Activated CD4-positive, alpha-beta memory T cell treated with anti-CD3 and anti-CD28 coated beads, Interleukin-2, amount 10 ng/mL, durations not matched to agents 7 days and 5 days (primary cell): ENCODE measurements around the gene NDNF. TPM values are rescaled to one million over a fixed set of nuclear protein-coding genes. Genes with fewer than 3 reads are reported as not detected.

Source experiments
- CTCF ChIA-PET: fragments of 350-600 bp; sonication (Branson Sonifier 250); formaldehyde crosslinking; loops from one replicate; lab custom pipeline; 2021; ENCODE audit warnings: antibody characterized with exemption, inconsistent platforms; lab: Charles Lee
- POLR2A ChIA-PET: fragments of 350-600 bp; sonication (Branson Sonifier 250); formaldehyde crosslinking; loops from one replicate; lab custom pipeline; 2021; ENCODE audit warnings: antibody characterized with exemption; lab: Charles Lee
- DNase-seq: peaks from one replicate; pipeline ENCODE4 v3.0.0-alpha.2; 2020
- H3K27ac Mint-ChIP-seq: one replicate; pipeline ENCODE4 v1.8.0; 2021; ENCODE audit warnings: mild to moderate bottlenecking, mixed read lengths
- H3K27me3 Mint-ChIP-seq: one replicate; pipeline ENCODE4 v1.8.0; 2021; ENCODE audit warnings: mixed read lengths
- H3K36me3 Mint-ChIP-seq: one replicate; pipeline ENCODE4 v1.8.0; 2021; ENCODE audit warnings: low read depth, mixed read lengths
- H3K4me1 Mint-ChIP-seq: one replicate; pipeline ENCODE4 v1.8.0; 2021; ENCODE audit warnings: mixed read lengths
- H3K4me3 Mint-ChIP-seq: one replicate; pipeline ENCODE4 v1.8.0; 2021; ENCODE audit warnings: mild to moderate bottlenecking, mixed read lengths
- H3K9me3 Mint-ChIP-seq: one replicate; pipeline ENCODE4 v1.8.0; 2021; ENCODE audit warnings: mixed read lengths
- total RNA-seq, 2 experiments: library from RNA; stranded (reverse); gene quantifications; one replicate each; pipeline ENCODE4 v1.2.3, GENCODE V29; 2021

Gene NDNF
- total RNA-seq, 2 experiments from 2014 or later: 0.28 TPM; not detected in 1

GRCh38 chr4:120991885-120992284 is 80.5 kb downstream of the NDNF start:
- Mint-ChIP-seq H3K9me3 (no peaks in the 10 kb centered on the region), H3K27me3 (peaks cover 12% of the 10 kb centered on the region), H3K4me3 (no peak overlapping the region), H3K4me1 (no peaks in the 10 kb centered on the region), H3K36me3 (no peaks in the 10 kb centered on the region), H3K27ac (no peak overlapping the region)
- ChIA-PET CTCF (interaction anchor here (1.2 kb wide), 1 partner anchor 14 kb away, joined by 4 read pairs; no protein-coding TSS in a partner anchor), POLR2A (no interaction called here)
- DNase-seq: no peak

- Mint-ChIP-seq H3K36me3 (no peaks in the 10 kb centered on the region), H3K4me3 (no peak overlapping the region), H3K9me3 (no peaks in the 10 kb centered on the region), H3K27ac (no peak overlapping the region), H3K27me3 (peaks cover 15% of the 10 kb centered on the region), H3K4me1 (no peaks in the 10 kb centered on the region)
- no peak for DNase-seq
- CTCF ChIA-PET: no interaction called here
- POLR2A ChIA-PET: no interaction called here
These were observed 82.1 kb downstream of the NDNF start for GRCh38 chr4:120990246-120990645.

Other genes with a start within 250 kb of the NDNF start
- under 1 TPM in 1 of 2 experiments, not detected in 1; 0.23 TPM for gene PRDM5, start 149.8 kb downstream of the NDNF start, total RNA-seq
- gene TNIP3, start 91.8 kb upstream of the NDNF start, total RNA-seq: 1 to 10 TPM; 1.2 to 1.6 TPM